CD4-positive, alpha-beta T cell treated with Interleukin-2 at 100 ng/mL for 4 hours (primary cell): Measurements from ENCODE around the gene TMPRSS6.
A peak's percentile ranks its signal among the peaks of the same experiment; 100 is the strongest.

Experiments used
- DNase-seq: peaks from one replicate; pipeline ENCODE4 v3.0.0-alpha.2; 2020; ENCODE audit warnings: low spot score

TMPRSS6 gene

DNA sequence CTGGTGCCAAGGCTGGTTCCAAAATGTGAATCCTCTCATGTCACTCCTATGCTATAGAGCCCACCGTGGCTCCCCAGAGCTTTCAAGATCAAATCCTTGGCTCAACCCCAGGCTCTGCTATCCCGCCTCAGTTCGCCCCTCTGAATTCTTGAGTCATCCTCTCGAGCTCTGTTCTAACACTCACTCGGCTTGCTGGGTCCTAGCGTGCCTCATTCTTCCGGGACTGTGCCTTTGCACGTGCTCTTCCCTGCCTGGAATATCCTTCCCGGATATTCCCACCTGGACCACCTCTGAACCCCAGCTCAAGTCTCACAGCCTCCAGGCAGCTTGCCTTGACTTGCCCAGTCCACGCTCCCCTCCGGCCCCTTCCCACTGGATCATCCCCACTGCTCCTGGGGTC, 45.0 kb downstream of the TMPRSS6 start:
- no peak for DNase-seq

DNA sequence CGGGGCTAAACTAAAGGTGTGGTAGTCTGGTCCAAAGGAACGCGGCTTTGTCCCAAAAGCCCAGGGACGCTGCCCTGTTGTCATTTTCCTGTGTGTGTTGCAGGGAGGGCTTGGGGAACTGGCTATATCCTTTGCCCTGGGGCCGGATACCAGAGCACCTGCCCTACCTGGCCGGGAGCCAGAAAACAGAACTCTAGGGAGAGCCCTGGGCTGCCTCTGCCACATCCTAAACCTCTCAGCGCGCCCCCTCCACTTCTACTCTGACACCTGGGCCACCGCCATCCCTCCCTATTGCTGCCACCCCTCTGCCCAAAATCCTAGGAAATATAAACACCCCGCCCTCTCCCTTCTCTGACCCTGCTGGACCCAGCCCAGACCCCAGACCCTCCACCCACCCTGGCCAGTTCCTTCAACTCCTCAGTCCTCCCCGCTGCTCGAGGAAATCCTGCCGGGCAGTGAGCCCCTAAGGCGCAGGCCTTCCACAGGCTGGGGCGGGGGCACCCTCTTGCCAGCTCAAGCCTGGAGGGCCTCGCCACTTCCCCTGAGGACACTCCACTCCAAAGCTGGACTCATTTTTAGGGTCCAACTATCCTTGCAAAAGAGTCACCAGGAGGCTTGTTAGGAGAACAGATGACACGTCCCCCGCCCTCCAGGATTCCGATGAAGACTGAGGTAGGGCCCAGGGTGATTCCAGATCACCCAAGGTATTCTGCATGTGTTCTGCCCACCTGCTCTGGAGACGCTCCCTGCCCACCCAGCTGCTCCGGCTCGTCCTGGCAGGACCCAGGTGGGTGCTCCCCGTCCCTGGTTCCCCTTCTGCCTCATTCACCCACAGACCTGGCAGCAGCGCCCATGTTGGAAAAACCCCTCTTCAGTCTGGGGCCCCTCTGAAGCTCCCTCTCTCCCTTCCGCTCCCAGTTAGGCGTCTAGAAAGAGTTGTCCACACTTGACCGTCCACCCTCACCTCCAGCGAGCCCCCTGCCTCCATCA, 45.8 kb downstream of the TMPRSS6 start:
- no peak for DNase-seq

DNA sequence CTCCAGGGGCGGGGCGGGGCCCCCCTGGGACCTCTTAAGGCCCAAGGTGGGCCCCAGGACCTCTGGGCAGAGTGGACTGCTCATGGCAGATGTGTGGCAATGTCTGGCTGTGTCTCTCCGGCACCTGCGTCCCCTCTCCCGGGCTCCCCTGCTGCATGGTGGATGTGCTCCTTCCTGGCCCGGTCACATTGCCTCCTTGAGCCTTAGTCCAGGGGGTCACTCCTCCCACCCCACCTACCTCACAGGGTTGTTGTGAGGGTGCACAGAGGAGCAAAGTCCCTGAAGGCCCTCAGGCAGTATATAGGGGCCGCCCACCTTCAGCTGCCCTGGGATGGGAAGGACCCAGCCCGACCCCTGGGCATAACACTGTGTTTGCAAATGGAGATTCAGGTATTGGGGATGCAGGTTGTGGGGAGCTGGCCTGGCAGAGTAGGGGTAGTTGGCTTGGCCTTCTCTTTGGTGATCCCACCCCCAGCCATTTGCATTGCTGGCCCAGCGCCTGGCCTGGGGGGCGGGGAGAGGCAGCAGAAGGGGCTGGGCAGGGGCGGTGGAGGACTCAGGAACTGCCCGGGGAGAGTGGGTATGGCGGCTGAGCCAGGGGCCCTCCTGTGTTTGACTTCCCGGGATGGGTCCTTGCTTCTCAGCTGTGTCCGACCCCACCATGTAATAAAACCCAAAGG, 46.7 kb downstream of the TMPRSS6 start:
- DNase-seq, result no peak

DNA sequence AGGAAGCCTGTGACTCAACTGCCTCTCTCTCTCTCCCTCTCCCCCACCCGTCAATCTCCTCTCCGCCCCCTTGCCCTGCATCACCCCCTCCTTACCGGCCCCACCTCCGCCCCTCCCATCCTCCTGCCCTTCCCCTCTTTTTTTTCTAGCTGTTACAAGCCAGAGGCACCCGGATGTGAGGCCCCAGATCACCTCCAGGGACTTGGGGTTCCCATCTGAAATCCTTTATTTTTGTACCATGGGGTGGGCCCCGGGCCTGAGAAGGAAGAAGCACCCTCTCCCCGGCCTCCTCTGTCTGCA, 47.2 kb downstream of the TMPRSS6 start:
- DNase-seq, result no peak

DNA sequence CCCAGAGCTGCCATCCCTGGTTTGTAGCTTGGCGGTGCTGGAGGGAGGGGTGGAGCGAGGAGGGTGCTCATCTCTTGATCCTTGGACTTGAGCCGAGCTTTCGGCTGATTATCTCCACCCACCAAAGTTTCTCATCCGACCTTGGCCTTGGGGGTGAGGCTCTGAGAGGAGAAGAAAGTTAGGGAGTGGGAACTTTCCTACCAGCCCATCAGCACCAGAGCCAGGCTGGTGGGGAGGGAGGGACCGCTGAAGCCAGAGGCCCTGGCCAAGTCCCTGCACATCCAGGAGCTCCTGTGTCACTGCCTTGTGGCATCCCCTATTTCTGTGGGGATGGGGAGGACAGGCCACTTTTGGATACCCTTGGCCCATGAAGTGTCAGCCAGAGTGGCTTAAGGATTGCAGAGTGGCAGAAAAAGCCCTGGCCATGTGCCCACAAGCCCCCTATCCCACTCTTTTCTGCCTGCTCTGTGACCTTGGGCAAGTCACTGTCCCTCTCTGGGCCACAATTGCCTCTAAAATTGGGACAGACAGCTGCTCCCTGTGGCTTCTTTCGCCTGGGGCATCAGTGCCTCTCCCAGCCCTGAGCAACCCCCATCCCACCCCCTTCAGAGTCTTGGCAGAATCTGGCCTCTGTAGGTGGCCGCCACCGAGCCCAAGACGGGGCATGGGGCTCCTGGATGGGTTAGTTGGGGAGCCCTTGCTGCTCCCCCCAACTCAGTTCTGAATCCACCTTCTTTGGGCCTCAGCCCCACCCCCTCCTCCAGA, 47.7 kb downstream of the TMPRSS6 start:
- no peak for DNase-seq

DNA sequence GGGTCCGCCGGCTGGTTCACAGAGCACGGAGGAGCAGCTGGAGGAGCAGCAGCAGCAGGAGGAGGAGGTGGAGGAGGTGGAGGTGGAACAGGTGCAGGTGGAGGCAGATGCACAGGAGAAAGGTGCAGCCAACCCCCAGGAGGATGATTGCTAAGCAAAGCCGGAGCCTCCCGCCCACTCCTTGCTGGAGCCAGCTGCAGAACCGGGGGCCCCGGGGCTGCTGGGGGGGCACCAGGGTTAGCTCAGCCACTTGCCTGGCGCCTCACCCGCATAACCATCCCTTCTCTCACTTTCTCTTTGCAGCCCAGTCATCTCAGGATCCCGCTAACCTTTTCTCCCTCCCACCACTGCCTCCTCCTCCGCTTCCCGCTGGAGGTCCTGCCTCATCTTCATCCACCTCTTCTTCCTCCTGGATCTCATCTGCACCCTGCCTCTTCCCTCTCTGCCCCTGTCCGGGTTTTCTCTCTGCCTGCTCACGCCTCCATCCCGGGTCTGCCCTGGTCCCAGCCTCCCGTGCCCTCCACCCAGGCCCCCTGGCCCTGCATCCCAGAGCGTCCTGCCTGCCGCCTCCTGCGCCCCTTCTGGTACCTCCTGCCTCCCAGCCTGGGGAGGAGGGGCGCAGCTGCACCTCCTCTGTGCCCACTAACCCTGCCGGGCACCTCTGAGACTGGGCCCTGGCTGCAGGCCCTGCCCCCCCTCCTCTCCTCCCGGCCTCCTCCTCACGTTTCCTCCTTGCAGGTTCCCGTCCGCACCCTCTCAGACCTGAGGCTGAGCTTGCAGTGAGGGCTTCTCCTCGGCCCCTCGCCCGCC, 48.5 kb downstream of the TMPRSS6 start:
- no peak for DNase-seq

DNA sequence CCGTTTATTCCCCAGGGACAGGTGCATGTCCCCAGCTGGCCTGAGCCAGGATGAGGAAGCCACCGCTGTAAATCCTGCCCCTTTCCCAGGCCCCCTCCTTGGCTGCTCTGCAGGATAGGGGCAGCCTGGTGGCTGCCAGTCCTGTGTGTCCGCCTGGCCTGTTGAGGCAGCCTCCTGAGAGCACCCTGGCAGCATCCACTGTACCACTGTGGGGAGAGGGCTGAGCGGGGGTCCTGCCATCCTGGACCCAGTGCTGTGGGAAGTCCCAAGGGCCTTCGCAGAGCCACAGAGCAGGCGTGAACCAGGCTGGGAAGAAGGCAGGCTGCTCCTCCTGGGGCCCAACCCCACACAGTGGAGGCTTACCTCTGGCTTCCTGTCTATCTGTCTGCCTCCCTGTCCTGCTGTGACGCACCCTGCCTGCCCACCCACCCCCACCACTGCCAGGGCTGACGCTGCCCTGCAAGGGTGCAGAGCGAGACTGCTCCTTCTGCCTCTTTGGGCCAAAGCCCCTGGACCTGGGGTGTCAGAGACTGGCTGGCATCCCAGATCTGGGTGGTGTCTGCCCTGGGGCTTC, 49.5 kb downstream of the TMPRSS6 start:
- DNase-seq, result no peak

DNA sequence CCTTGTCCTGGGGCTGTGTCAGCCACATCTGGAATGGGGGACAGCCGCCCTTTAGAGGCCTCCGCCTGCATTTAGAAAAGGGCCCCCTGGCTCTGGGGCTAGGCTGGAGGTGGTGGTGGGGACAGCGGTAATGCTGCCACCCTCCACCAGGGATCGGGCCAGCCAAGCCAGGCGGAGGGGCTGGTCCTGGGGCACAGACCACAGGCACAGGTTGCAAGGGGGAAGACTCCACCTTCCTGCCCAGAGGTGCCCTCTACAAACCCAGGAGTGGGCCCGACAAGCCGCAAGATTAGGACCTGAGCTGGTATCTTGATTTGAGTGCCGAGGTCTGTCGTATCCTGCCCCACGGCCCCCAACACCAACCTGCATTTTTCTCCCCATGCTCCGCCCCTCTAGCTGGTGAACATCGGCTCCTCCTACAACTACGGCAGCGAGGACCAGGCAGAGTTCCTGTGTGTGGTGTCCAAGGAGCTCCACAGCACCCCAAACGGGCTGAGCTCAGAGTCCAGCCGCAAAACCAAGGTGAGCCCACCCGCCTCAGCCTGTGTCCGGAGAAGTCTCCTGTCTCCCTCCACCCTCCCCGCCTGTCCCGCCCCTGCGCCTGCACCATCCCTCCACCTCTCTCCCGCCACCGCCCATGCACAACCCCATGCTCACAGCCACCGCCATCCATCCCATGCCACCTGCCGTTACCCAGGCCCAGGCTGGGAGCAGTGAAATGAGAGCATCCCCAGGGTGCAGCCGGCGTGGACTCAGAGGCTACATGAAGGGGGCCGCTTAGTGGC, 50.4 kb downstream of the TMPRSS6 start:
- DNase-seq, result no peak

DNA sequence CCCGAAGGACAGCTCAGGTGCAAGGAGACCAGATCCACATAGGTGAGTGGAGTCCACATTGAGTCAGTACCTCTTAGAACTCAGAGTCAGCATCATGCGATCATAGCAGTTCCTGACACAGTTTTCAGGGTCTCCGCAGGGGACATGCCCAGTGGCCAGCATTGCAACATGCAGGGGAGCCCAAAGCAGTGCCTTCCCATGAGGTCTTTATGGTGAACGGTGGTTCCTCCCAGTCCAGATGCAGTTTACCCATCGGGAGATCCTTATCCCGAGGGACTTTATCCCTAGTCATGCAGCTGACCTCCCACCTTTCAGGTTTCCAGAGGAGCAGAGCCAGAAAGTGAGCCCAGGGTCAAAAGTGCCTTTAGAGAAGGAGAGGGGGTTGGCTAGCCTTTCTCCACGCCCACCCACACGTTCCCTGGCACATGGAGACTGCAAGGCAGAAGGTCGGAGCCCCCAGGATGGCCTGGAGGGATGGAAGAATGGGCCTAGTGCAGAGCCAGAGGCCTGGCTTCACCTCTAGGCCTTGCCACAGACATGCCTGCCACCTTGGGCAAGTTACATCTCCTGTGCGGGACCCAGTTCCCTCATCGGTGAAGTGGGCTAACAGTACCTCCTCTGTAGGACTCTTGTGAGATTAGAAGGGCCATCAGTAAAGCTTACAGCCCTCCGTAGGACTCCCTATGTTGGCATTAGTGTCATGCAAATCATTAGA, 51.6 kb downstream of the TMPRSS6 start:
- DNase-seq, result no peak

DNA sequence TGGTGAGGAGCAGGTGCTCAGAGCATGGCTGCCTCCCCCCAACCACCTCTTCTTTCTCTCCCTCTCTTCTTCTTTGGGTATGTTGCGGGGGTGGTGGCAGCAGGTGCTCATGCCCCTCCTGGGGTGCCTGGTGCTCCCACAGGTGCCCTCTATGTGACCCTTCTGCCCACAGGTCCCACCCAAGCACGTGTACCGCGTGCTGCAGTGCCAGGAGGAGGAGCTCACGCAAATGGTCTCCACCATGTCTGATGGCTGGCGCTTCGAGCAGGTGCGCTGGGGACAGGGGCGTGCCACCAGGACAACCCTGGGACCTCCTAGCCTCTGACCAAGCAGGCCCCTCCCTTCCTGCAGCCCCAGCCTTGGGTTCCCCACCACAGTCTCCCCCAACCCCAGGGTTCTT, 52.3 kb downstream of the TMPRSS6 start:
- DNase-seq, result no peak

DNA sequence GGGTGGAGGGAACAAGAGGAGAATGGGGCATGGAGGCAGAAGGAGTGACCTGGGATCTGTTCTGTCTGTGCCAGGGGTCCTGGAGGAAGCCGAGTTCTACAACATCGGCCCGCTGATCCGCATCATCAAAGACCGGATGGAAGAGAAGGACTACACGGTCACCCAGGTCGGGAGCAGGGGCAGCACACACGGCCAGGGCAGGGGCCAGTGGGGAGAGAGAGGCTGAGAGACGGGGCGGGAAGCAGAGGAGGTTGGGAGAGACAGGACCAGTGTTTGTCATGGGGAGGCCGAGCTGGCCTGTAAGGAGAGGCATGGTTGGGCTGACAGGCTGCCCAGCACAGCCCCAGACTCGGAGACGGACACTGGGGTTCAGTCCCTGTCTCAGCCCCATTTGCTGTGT, 53.3 kb downstream of the TMPRSS6 start:
- DNase-seq, result no peak

DNA sequence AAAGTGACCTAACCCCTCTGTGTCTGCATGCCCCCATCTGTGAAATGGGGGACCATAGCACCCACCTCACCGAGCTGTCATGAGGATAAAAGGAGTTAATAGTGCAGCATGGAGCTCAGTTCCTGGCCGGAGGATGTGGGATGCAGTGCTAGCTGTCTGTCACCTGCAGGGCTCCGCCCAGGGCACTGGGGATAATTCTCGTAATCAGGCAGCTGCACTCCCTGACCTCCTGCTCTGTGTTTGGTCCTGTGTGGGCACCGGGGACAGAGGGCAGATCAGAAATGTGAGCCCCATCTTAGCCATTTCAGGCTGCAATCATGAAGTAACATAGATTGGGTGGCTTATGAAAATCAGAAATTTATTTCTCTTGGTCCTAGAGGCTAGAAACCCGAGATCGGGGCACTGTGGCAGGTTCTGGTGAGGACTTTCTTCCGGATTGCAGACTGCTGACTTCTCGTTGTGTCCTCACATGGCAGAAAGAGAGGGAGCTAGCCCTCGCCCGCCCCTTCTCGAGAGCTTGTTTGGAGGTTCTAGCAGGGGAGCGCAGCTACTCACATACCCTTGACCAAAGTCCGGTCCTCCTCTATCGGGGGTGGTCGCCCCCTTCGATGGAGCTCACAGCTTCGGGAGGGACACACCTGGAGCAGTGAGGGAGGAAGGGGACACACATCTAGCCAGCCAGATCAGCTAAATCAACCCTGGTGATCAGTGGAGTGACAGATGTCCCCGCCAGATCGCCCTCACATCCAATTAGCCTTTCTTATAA, 54.7 kb downstream of the TMPRSS6 start:
- DNase-seq, result no peak

DNA sequence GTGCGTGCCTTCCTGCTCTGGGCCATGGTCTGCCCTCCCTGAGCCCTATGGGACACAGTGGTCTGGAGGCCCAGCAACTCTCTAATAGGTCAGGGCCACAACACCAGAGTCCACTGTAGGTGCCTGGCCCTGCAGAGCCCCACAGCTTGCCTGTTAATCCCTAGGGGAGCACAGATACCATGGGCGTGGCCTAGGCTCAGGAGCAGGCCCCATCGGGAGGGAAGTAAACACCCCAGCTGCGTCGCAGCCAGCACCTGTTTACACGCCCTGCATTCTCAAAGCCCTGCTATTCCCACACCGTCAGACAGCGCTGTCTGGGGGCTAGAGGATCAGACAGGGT, 55.5 kb downstream of the TMPRSS6 start:
- DNase-seq, result no peak

DNA sequence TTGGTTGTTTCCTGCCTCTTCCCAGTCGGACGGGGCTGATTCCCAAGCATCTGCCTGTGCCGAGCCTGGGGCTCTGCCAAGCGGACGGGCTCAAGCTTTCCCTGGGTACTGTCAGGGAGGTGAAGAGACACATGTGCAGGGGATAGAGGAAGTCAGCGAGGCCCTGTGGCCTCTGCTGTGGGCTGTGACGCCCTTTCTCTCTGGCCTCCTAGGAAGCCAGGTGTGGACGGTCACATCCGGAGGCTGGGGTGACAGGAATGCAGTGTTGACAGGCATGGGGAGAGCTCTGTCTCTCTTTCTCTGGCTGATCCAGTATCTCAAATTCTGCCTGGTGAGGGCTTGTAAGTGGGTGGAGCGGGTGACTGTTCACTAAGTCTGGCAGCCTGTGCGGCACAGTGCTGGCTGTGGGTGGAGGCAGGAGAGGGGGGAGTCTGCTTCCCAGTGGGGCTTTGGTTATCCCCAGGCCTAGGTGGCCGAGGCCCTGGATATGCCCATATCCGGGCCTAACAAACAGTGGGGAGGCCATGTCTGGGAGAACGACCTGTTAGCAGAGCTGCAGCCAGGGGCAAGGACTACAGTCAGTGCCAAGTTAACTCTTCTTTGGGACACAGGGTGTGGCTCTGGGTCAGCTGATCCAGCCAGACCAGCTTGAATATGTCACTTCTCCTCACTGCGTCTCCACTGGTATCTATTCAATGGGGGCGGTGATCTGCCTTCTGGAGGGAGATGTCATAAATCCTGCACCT, 56.0 kb downstream of the TMPRSS6 start:
- DNase-seq, result no peak

DNA sequence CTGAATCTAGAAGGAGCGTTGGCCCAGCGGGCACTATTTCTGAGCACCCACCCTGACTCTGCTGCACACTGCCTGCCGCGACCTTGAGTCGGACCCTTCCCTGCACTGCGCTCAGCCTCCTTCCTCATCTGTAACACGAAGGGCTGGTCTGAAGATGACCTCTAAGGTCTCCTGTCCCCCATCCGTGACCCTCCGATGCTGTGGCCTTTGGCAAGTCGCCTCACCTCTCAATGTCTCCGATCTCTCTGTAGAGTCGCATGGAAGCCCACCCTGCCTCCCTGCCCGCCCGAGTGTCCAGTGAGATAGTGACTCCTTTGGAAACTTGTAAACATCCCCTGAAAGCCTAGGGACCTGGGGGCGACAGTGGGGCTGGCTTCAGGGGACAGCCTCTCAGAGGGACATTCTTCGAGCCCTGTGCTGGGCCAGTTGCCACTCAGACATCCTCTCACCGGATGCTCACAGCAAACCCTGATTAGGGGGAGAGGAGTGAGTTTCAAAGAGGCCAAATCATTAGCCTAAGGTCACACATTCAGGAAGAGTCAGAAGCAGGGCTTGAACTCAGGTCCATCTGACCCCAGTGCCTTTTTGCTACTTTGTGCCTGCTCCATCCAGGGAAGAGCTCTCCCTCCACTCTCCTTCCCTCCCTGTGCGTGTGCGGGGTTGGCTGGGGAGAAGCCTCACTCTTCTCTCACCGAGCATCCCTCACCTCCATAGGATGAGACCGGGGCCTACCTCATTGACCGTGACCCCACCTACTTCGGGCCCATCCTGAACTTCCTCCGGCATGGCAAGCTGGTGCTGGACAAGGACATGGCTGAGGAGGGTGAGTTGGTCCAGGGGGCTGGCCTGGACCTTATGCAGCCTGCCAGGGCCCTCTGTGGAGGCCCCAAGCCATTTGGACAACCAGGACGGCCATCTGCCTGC, 56.9 kb downstream of the TMPRSS6 start:
- no peak for DNase-seq

DNA sequence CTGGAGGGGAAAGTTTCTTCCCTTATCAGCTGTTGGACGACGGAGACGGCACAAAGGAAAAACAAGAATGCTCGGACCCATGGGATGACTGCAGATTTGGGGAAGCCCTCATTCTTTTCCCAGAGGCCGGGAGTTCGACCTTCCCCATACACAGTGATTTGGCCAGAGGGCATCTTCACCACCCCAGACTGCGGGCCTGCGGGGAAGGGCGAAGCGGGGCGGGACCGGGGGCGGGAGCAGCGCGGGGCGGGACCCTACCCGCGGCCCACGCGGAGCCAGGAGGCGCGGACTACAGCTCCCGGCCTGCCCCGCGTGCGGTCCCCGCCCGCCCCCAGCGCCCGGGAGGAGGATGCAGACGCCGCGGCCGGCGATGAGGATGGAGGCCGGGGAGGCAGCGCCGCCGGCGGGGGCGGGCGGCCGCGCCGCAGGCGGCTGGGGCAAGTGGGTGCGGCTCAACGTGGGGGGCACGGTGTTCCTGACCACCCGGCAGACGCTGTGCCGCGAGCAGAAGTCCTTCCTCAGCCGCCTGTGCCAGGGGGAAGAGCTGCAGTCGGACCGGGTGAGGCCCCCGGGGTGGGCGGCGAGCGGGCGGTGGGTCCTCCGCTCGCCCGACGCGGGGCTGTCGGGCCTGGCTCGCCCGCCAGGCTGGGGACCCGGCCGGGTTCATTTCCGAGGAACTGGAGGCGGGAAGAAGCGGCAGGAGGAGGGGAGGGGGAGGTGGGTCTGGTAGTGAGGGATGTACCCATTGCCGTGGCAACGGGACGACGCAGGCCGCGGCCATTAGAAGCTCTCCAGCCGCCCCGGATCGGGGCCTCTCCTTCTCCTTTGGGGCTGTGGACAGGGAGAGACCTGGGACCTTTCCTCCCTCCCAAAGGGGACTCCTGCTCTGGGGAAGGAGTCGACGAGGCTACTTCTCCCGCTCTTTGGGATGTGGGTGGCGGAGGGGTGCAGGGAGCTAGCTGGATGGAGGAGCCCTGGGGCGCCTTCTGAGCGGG, 57.8 kb downstream of the TMPRSS6 start, which contains the start of gene KCTD17:
Gene KCTD17 (plus strand): TSS at position 352 of the 995 bp plus-strand sequence. CDS start 19 bp downstream, at position 371.
- peak; percentile 74 for DNase-seq
